IPS DF 4.7 (cell line): ENCODE data around the gene GYPC.
"Not testable (repeated sequence)": the region's sequence is repeated elsewhere in the genome, so short reads cannot be mapped to it uniquely, and the experiment has no call there.

Experiments used
- DNase-seq: peaks from one replicate; pipeline ENCODE4 v3.0.0-alpha.2; 2013; ENCODE audit warnings: low spot score; ENCODE audit errors: extremely low read depth

The GYPC gene

DNA sequence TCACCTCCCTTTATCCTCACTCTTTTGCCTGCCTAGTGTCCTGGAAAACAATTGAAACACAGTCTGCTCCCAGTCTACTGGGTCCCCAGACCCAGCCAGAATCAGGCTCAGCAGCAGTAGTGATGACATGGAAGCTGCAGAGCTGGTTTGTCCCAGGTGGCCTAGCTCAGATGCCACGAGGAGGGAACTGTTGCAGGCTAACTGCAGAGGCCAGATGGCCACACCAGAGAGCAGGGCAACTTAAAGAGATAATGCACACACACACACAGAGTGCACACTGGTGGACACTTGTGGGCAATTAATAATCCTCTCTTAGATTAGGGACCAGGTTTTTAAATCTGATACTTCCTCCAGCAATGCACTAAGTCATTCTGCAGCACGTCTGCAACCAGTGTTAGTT is 42.4 kb downstream of the GYPC start:
- no peak for DNase-seq

DNA sequence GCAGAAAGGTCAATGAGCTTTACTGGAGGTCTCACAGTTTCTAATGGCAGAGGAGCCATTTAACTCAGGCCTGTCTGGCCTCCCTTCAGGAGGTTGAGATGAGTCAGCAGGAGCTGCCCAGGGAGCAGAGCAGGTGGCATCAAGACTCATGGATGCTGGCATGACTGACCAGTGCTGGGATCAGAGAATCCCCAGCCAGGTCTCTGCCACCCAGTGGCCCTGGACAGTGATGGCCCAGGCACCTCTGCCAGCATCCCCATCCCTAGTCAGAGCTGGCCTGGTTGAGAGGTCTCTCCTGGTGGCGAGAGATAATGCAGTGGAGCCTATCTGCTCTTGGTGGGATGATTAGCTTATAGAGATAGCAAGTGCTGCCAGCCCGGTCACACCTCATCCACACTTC is 43.1 kb downstream of the GYPC start:
- DNase-seq, result no peak

DNA sequence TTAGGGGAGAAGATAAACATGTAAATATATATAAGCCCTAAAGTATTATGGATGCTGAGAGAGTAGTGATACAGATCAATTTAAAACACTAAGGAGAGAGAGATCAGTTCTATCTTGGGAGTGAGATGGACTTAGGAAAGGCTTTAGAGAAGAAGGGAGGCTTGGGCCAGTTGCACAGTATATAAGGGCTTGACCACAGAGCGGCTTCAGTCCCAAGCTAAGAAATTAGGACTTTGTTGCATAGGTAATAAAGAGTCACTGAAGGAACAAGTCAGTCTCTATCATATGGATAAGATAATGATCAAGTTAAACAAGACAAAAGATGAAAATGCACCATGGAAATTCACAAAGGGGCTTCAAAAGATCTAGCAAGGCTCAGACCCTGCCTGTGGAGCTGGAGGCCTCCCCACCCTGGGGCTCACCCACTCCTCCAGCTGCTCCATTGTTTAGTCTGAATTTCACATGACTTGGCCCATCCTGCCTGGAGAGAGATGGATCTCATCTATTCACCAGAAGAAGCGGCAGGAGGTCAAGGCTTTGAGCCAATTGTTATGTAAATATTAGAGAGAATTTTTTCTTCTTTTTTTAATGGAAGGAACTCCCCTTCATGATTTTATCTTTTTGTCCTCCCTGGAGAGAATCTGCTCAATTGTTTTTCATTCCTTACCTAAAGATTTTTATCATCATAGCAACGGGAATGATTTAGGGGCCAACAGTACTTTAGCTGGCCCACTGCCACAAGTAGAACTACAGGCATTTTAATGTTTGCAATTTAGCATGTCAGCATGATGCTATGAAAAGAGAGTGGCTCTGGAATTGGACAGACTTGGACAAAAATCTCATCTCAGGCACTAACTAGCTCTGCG is 44.0 kb downstream of the GYPC start:
- DNase-seq, result no peak

GRCh38 chr2:126700677-126701076 is 44.7 kb downstream of the GYPC start:
- no peak for DNase-seq

DNA sequence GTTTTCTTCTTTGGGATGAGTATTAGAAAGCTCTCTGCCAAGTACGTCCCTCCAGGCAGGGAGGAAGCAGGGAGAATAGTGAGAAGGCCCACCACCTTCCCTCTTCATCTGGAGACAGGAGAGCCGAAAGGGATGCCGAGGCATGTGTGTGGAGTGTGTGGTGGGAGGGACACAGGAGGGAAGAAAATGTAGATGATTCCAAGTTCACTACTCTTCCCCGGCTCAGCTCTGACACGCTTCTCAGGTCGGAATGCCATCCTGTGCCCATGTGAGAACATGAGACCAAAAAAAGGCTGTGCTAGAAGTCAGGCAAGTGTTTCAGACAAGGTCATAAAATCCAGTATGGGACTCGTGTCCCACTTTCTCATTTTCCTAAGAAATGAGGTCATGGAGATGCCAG is 47.4 kb downstream of the GYPC start:
- DNase-seq, result no peak

- no peak for DNase-seq
These were observed 48.6 kb downstream of the GYPC start for GRCh38 chr2:126704434-126705160.

DNA sequence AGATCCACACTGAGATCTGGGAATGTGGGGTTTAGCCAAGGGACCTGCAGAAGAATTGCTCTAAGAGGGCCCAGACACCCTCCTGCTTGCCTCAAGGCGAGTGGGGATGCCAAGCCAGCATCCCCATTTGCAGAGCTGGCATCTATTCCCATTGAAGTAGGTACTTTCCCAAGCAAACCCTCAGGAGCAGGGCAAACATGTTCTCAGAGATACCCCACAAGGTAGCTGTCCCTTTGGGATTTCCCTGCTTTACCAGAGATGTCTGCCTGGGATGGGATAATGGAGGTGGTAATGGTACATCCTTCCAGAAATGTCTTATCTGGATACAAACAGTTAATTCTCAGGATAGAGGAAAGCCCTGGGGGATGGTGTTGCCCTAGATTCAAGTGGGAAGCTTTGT is 51.2 kb downstream of the GYPC start:
- no peak for DNase-seq

GRCh38 chr2:126707941-126708340 is 52.0 kb downstream of the GYPC start:
- DNase-seq, result no peak

GRCh38 chr2:126714191-126714965 is 58.4 kb downstream of the GYPC start:
- DNase-seq, result no peak

- DNase-seq, result no peak
These were observed 59.2 kb downstream of the GYPC start for GRCh38 chr2:126715111-126715510.

GRCh38 chr2:126715576-126716406 is 59.8 kb downstream of the GYPC start:
- DNase-seq, result no peak

GRCh38 chr2:126717277-126717676 is 61.3 kb downstream of the GYPC start:
- not testable (repeated sequence) for DNase-seq

DNA sequence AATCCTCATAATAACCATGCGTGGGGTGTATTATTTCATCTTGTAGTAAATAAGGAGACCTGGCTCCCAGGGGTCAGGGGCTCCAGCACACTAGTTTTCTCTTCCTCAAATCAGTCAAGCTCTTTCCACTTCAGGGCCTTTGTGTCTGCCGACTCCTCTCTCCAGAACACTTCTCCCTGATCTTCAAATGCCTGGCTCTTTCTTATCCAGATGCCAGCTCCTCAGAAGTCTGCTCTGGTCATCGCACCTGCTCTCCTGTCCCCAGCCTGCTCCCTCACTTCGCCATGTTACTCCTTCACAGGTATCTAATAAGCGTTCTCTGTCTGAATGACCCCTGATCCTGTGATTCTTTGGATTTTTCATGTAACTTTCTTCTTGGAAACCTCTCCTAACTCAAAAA is 62.0 kb downstream of the GYPC start:
- DNase-seq, result no peak

DNA sequence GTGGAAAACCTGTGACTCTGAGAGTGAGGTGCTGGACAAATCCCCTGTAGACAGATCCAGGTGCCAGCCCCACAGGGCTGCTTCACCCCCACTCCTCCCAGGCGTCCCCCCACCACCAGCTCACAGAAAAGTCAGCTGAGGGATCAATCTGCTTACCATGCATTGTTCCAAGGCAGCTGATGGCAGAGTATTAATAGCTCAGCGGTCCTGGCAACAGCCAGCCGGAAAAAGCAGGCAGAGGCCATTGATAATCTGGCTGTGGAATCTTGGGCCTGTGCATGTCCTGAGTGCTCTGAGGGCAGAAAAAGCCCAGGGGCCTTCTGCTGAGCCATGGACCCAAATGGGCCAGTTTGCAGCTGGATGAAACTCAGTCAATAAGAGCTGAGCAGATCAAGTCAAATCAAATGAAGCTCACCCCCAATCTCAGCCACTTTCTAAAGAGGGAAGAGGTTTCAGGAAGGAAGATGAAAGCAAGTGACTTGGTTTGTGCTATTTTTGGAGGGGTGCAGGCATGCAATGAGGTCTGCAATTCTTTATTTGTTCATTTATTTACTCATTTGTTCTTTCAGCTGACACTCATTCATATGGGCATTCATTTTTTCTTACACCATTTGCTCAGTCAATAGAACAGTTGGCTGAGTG is 63.4 kb downstream of the GYPC start:
- DNase-seq, result no peak

DNA sequence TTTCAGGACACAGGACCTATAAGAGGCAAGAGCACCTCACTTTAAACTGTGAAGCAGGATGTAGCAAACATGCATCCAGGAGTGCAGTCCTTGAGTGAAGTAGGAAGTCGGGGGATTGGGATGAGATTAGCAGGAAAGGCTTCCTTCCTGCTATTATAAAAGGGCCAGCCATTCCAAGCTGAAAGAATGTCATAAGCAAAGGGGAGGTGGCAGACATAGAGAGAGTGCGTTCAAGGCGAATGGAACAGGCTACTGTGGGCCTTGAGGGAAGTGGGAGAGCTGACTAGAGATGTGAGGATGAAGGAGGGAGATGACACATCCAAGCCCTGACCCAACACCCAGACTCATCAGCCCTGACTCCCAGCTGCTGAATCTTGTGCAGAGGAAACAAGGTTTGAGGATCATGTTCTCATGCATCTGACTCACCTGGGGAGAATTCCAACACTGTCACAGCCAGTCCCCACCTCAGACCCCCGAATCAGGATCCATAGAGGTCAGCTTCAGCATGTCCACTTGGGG is 63.9 kb downstream of the GYPC start:
- no peak for DNase-seq

GRCh38 chr2:126720638-126721037 is 64.7 kb downstream of the GYPC start:
- DNase-seq, result no peak

DNA sequence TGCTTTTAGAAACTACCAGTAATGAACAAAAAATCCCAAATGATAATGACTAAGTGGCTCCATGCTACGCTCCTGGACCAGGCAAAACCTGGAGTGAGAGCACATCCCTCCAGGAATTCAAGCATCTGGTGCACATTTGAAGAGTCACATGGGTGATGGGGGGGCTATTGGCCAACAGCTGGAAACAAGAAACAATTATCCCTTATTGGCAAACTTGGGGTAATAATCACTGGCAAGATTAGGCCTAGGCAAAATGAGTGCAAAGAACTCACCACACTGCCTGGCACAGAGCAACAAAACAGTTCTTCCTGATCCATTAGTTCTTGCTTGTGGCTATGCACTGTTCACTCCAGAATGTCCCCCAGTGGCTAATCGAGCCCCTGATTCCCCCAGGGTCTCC is 66.1 kb downstream of the GYPC start:
- no peak for DNase-seq

DNA sequence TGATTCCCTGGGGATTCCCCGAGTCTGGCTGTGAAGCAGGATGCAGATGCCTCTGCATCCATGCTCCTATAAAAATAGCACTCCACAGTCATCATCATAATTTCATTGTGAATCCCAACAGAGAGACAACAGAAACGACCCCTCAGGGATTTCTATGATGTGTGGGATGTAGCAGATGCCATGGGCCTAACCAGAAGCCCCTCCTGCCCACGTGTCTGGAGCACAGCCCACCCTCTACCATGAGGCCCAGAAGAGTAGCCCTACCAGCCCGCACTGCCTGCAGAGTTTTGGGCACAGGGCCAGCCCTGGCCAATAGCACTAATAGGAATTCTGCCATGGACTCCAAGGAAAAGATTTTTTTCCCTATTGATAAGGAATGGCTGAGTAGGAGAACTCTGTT is 66.6 kb downstream of the GYPC start:
- no peak for DNase-seq

- DNase-seq, result no peak
These were observed 67.4 kb downstream of the GYPC start for GRCh38 chr2:126723281-126723815.

- no peak for DNase-seq
These were observed 69.6 kb downstream of the GYPC start for GRCh38 chr2:126725580-126725979.
